Fibroblast of mammary gland (primary cell): ENCODE results near the gene NES.

ENCODE experiments used
- DNase-seq: peaks from one replicate; pipeline ENCODE4 v3.0.0-alpha.2; 2010; ENCODE audit warnings: low read depth
- H3K4me3 ChIP-seq: 2 replicates; pipeline ENCODE4 v1.5.1; 2011; ENCODE audit warnings: low read depth, mild to moderate bottlenecking, low read length, moderate library complexity; ENCODE audit not compliant: control insufficient read depth
- CTCF ChIP-seq: conservative IDR thresholded peaks from 2 replicates; pipeline ENCODE4 v1.5.1; 2011; ENCODE audit warnings: low read depth, low read length, inconsistent platforms; ENCODE audit not compliant: control insufficient read depth, insufficient read depth

NES gene

GRCh38 chr1:156658945-156659574 lies 18.1 kb downstream of the NES start:
- TF ChIP-seq CTCF: no peak
- H3K4me3 ChIP-seq: no peak overlapping the region
- DNase-seq: no peak

DNA sequence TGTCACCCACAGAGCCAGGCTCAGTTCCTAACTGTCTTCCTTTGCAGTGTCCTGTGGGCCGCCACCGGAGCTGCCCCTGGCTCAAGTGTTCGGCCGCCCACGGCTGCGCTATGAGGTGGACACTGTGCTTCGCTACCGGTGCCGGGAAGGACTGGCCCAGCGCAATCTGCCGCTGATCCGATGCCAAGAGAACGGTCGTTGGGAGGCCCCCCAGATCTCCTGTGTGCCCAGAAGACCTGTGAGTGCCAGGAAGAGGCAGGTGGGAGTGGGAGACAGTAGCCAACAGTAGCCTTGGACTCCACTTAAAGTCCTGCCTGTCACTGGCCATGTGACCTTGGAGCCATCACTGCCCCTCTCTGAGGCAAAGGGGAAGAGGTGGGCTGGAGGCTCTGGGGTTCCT lies 18.7 kb downstream of the NES start:
- no peak for DNase-seq
- TF ChIP-seq CTCF: no peak

GRCh38 chr1:156657741-156658319 lies 19.4 kb downstream of the NES start:
- H3K4me3 ChIP-seq: no peak overlapping the region
- DNase-seq: no peak
- no peak for TF ChIP-seq CTCF

More for the DNA sequence above, 18.7 kb downstream of the NES start:
- no peak overlapping the region for H3K4me3 ChIP-seq

- DNase-seq: peak; percentile 57
- H3K4me3 ChIP-seq: peak overlapping the region; percentile 27
- TF ChIP-seq CTCF: peak; percentile 85
Observed at GRCh38 chr1:156656806-156657740, 20.1 kb downstream of the NES start.

GRCh38 chr1:156655904-156656516 lies 21.2 kb downstream of the NES start:
- TF ChIP-seq CTCF: no peak
- H3K4me3 ChIP-seq: no peak overlapping the region
- no peak for DNase-seq

GRCh38 chr1:156655151-156655903 lies 21.9 kb downstream of the NES start:
- no peak overlapping the region for H3K4me3 ChIP-seq
- no peak for TF ChIP-seq CTCF
- DNase-seq: no peak
